Measurements from ENCODE around the gene KDM4B.

Gene KDM4B

GRCh38 chr19:5036698-5037563 lies 68.0 kb downstream of the KDM4B start:
- no peak for DNase-seq

DNA sequence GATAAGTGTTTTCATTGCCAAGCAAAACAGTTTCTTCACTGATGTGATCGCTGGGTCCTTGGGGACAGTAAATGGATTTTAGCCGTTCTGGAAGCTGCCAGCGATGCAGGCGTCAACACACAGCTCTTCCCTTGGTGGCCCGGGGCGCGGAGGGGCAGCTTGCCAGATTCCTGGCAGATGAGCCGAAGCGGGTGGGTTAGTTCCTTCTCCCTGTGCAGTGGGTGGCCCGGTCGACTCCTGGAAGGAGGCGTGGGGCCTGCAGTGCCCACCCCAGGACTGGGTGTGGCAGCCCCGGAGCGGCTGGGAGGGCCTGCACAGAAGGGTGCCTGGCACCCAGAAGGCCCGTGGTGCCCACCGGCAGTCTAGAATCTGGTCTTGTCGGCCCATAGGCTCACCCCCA lies 69.0 kb downstream of the KDM4B start:
- no peak for DNase-seq

DNA sequence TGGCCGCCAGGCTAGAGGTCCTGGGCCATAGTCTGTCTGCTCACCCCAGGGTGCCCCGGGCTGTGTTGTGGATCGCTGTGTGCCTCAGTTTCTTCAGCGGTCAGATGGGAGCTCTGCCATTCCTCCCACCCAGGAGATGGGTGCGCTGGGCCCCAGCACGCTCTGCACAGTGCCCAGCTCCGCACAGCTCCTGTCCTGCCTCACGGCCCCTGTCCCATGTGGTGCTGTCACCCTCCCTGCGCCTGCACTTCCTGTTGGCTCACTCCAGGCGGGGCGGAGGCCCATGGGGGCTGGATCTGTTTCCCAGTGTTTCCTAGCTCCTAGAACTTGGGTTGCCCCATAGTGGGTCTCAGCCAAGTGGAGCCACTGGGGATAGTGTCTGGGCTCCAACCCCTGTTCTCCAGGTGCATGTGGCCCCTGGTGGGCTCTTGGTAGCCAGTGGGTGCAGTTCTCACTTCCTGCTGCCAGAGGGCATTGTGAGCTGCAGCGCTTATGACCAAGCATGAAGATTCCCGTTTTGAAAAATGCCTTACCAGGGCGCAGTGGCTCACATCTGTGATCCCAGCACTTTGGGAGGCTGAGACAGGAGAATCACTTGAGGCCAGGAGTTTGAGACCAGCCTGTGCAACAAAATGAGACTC lies 69.8 kb downstream of the KDM4B start:
- no peak for DNase-seq

- DNase-seq = no peak
Observed at GRCh38 chr19:5039642-5040543, 71.0 kb downstream of the KDM4B start.

- no peak for DNase-seq
Observed at GRCh38 chr19:5040544-5041167, 71.7 kb downstream of the KDM4B start.

- DNase-seq = no peak
Observed at GRCh38 chr19:5041168-5041912, 72.4 kb downstream of the KDM4B start.

DNA sequence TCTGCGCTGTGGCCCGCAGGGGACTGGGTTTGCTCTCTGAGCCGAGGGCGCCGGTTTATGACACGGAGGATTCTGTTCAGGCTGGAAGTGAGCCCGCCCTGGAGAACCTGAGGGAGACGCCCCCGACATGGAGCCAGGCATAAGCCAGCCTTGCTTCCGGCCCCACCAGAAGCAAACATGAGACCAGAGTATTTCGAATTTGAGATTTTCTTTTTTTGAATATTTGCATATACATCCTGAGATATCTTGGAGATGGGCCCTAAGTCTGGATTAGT lies 72.9 kb downstream of the KDM4B start:
- no peak for DNase-seq

DNA sequence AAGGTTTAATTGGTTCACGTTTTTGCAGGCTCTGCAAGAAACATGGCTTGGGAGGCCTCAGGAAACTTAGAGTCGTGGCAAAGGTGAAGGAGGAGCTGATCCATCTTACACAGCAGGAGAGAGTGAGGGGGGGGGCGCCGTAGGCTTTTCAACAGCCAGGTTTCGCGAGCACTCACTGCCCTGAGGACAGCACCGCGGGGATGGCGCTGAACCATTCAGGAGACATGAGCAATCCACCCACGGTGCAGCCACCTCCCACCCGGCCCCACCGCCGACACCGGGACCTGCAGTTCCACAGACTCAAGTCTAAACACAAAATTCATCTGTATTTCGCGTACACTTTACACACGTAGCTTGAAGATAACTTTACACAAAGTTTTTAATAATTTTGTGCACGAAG lies 73.6 kb downstream of the KDM4B start:
- no peak for DNase-seq

GRCh38 chr19:5045029-5045428 lies 76.1 kb downstream of the KDM4B start:
- no peak for DNase-seq

DNA sequence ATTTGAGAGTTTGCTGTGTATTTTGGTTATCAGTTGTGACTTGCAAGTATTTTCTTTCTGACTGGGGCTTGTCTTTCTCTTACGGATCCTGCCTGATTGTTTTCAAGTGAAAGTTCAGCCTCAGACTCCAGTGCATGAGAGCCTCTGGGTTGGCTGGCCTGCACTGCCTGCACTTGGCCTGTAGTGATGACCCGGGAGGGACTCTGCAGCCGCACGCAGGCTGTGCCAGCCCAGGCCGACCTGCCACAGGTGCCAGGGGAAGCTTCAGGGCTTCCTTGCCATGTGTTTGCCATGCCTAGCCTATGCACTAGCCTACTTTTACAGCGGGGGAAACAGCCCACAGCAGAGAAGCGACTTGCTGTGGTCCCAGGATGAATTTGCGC lies 77.0 kb downstream of the KDM4B start:
- DNase-seq = no peak

DNA sequence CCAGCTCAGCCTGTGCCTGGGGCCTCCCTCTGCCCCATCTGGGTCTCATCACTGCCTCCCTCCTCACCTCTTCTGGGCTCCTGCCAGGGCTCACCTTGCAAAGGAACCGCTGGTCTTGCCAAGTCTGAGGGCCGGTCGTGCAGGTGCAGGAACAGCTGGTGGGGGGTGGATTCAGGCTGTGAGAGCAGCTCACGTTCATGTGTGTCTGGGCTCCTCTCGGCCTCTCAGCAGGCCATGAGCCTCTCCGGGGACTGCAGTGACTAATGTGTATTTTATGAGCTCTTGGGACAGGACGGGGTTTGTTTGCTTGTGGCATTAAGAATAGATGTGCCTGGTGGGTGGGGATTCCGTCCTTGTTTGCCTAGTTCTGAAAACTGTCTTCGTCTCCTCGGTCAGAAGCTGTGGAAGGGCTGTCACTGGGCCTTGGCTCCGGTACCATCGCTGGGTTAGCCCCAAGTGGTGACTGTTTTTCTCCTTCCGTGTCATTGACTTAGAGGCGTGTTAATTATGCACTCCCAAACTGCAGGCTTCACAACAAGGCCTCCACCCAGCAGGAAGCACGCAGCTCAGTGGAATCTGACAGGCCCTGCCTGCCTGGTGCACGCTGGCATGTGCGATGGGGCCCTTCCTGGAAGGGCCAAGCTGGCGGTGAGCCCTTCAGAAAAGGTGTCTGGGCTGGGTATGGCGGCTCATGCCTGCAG lies 77.6 kb downstream of the KDM4B start:
- DNase-seq = no peak

GRCh38 chr19:5047251-5047935 lies 78.5 kb downstream of the KDM4B start:
- DNase-seq = no peak

- peak; percentile 58 for DNase-seq
Observed at GRCh38 chr19:5048091-5048726, 79.3 kb downstream of the KDM4B start.

GRCh38 chr19:5048727-5049553 lies 80.0 kb downstream of the KDM4B start:
- no peak for DNase-seq

- DNase-seq = no peak
Observed at GRCh38 chr19:5049561-5049960, 80.6 kb downstream of the KDM4B start.

GRCh38 chr19:5050067-5050656 lies 81.2 kb downstream of the KDM4B start:
- DNase-seq = no peak

- no peak for DNase-seq
Observed at GRCh38 chr19:5050905-5051304, 82.0 kb downstream of the KDM4B start.

DNA sequence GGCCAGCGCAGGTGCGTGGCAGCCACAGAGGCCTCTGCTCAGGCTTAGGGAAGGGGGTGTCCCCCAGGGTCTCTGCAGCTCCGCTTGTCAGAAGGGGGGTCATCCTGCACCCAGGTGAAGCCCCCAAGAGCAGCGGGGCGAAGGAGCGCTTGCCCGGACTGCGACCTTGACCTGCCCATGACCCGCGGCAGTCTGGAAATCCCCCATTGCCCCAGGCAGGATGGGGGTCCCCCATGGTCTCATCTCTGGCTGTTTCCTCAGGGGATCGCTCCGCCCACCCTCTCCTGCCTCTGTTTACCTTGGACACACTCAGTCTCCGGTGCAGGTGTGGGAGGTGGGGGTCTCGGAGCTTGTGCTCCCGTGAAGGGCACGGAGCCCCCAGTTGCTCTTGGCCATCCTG lies 82.7 kb downstream of the KDM4B start:
- DNase-seq = no peak

GRCh38 chr19:5052515-5052914 lies 83.6 kb downstream of the KDM4B start:
- no peak for DNase-seq

Data from stimulated activated CD4-positive, alpha-beta T cell treated with anti-CD3 and anti-CD28 coated beads, Interleukin-4, amount 100 ng/mL, for 1 hour (primary cell).